ENCODE results near the gene DOC2A. TPM values are rescaled to one million over a fixed set of nuclear protein-coding genes. Genes with fewer than 3 reads are reported as not detected.

The DOC2A gene
- total RNA-seq, 1 donor from 2014 or later: not detected

- Histone ChIP-seq H3K36me3 (ENCODE audit: control insufficient read depth, insufficient read depth, low read length) (no peaks in the 10 kb centered on the region), H3K4me3 (ENCODE audit: low read depth, low read length) (no peak overlapping the region), H3K27me3 (ENCODE audit: control insufficient read depth, insufficient read depth, low read length) (peaks cover 15% of the 10 kb centered on the region)
- TF ChIP-seq CTCF (IDR thresholded peaks at IDR 0.05; ENCODE audit: insufficient read depth, low read length, severe bottlenecking): no peak
- FAIRE-seq: no peak
- DNase-seq (ENCODE audit: low read depth): no peak
Measured at GRCh38 chr16:30009085-30009862, 1.6 kb downstream of the DOC2A start.

- DNase-seq (ENCODE audit: low read depth): no peak
- no peak for FAIRE-seq
- Histone ChIP-seq H3K4me3 (ENCODE audit: low read depth, low read length) (no peak overlapping the region), H3K36me3 (ENCODE audit: control insufficient read depth, insufficient read depth, low read length) (no peaks in the 10 kb centered on the region), H3K27me3 (ENCODE audit: control insufficient read depth, insufficient read depth, low read length) (peaks cover 15% of the 10 kb centered on the region)
- TF ChIP-seq CTCF (IDR thresholded peaks at IDR 0.05; ENCODE audit: insufficient read depth, low read length, severe bottlenecking): no peak
Measured at GRCh38 chr16:30007378-30007895, 3.4 kb downstream of the DOC2A start.

GRCh38 chr16:30006659-30007377 lies 4.0 kb downstream of the DOC2A start:
- TF ChIP-seq CTCF (IDR thresholded peaks at IDR 0.05; ENCODE audit: insufficient read depth, low read length, severe bottlenecking): no peak
- peaks cover 15% of the 10 kb centered on the region for H3K27me3 ChIP-seq (ENCODE audit: control insufficient read depth, insufficient read depth, low read length)
- DNase-seq (ENCODE audit: low read depth) (no peak), FAIRE-seq (no peak)
- no peak overlapping the region for H3K4me3 ChIP-seq (ENCODE audit: low read depth, low read length)
- H3K36me3 ChIP-seq (ENCODE audit: control insufficient read depth, insufficient read depth, low read length): no peaks in the 10 kb centered on the region

- FAIRE-seq (no peak), DNase-seq (ENCODE audit: low read depth) (no peak)
- no peak for TF ChIP-seq CTCF (IDR thresholded peaks at IDR 0.05; ENCODE audit: insufficient read depth, low read length, severe bottlenecking)
- Histone ChIP-seq H3K27me3 (ENCODE audit: control insufficient read depth, insufficient read depth, low read length) (peaks cover 11% of the 10 kb centered on the region), H3K36me3 (ENCODE audit: control insufficient read depth, insufficient read depth, low read length) (peaks cover 3% of the 10 kb centered on the region), H3K4me3 (ENCODE audit: low read depth, low read length) (no peak overlapping the region)
Measured at GRCh38 chr16:30006095-30006473, 4.7 kb downstream of the DOC2A start.

- no peak for FAIRE-seq
Measured at GRCh38 chr16:30005341-30006094, 5.3 kb downstream of the DOC2A start.

More at GRCh38 chr16:30005341-30006094, 5.3 kb downstream of the DOC2A start:
- Histone ChIP-seq H3K4me3 (ENCODE audit: low read depth, low read length) (no peak overlapping the region), H3K36me3 (ENCODE audit: control insufficient read depth, insufficient read depth, low read length) (peaks cover 7% of the 10 kb centered on the region), H3K27me3 (ENCODE audit: control insufficient read depth, insufficient read depth, low read length) (peaks cover 9% of the 10 kb centered on the region)
- no peak for DNase-seq (ENCODE audit: low read depth)
- TF ChIP-seq CTCF (IDR thresholded peaks at IDR 0.05; ENCODE audit: insufficient read depth, low read length, severe bottlenecking): peak; percentile 84
